Medulla oblongata (tissue), 1 donor: Measurements from ENCODE around the gene RBP3.

ENCODE experiments used
- DNase-seq: peaks from one replicate; pipeline ENCODE4 v3.0.0-alpha.2; 2015; ENCODE audit errors: extremely low spot score

The RBP3 gene

DNA sequence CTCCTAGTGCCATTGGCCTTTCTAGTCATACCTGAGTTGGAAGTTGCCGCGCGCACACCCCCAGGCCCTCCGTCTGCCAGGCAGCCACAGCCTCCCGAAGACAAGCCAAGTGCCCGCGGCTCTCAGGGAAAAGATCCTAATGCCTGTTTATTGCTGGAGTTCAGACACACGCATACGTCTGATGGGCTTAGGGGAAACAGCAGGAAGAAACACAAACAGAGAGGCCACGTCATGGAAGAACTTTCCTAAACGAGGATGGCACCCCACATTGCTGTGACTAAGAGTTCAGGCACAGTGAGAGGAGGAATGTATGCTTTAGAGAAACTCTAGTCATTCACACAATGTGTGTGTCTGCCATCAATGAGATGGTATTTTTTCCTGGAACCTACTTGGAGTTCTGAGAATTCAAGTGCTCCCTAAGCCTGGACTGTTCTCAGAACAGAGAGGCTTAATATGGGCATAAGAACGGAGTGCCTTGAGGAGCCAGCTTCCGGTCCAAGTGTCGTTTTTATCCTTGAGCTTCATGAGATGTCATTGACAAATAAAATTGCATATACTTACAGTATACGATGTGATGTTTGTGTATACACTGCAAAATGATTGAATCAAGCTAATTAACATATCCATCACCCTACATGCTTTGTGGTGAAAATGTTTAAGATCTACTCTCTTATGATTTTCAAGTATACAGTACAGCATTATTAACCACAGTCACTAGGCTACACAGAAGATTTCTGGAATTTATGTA, 11.6 kb upstream of the RBP3 start:
- no peak for DNase-seq

- DNase-seq = no peak
These were observed 10.9 kb upstream of the RBP3 start for GRCh38 chr10:47337310-47337709.

DNA sequence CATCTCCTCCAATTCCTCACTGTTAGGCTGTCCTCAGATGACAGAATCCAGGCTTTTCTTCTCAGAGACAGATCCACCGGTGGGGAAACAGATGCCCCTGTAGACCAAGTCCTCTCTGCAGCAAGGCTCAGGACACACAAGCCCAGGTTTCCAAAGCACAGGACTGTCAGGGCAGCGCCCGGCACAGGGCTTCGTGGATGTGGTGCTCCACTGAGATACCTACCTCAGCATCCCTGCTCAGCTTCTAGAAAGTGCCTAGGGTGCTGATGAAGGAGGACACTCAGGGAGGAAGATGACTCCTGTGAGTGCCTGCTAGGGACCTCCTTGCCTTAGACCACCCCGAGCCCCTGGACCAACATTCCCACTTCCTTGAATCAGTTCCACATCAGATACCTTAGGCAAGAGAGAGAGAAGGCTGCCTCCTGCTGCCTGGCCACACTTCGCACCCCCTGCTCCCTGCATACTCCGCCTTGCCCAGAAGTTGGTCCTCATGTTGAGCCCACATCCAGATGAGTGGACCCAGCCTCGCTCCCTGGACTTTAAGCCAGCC, 8.9 kb upstream of the RBP3 start:
- no peak for DNase-seq

GRCh38 chr10:47339759-47340607, 8.2 kb upstream of the RBP3 start:
- no peak for DNase-seq

- peak; percentile 44 for DNase-seq
These were observed 7.5 kb upstream of the RBP3 start for GRCh38 chr10:47340608-47341170.

DNA sequence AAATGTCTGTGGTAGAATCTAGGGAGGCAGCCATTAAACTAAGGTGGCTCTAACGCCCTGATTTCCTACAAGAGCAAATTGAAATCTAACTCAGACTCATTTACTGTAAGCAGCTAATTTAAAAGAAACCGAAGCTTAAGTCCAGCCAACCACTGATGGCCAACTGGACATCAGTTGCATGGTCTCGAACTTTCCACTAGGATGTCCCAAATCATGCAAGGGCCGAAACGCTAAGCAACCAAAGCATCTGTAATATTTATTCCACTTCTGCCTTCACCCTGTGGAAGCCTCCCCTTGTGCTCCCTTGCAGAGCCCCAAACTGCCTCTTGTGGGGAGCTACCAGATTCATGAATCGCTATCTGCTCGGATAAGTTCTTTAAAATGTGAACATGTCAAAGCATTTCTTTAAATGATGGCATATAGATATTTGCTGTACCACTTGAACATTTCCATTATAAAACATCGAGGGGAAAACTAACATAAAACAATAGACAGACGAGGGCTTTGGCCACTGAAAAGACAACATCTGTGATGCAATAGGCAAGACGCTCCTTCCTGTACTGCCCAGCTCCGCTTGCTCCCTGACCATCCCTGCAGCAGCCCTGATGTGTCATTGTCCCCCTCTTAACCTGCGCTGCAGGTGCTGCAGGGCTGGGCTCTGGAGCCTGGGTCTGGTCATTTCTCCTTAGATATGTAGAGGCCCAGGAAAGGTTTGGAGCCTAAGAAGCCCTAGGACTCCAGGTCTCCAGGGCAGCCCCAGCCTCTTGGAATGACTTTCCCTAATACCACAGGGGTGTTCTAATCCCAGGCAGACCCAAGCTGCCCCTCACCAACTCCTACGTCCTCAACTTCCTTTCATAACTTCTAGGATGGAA, 2.9 kb upstream of the RBP3 start:
- DNase-seq = no peak

- no peak for DNase-seq
These were observed 1.4 kb upstream of the RBP3 start for GRCh38 chr10:47346581-47347302.

GRCh38 chr10:47347303-47347675, 874 bp upstream of the RBP3 start:
- no peak for DNase-seq

GRCh38 chr10:47348661-47349470, 703 bp downstream of the RBP3 start:
- no peak for DNase-seq

- no peak for DNase-seq
These were observed 1.4 kb downstream of the RBP3 start for GRCh38 chr10:47349516-47349915.

DNA sequence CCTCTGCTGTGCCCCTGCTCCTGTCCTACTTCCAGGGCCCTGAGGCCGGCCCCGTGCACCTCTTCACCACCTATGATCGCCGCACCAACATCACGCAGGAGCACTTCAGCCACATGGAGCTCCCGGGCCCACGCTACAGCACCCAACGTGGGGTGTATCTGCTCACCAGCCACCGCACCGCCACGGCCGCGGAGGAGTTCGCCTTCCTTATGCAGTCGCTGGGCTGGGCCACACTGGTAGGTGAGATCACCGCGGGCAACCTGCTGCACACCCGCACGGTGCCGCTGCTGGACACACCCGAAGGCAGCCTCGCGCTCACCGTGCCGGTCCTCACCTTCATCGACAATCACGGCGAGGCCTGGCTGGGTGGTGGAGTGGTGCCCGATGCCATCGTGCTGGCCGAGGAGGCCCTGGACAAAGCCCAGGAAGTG, 1.8 kb downstream of the RBP3 start:
- no peak for DNase-seq

GRCh38 chr10:47350671-47351640, 2.8 kb downstream of the RBP3 start:
- DNase-seq = no peak

DNA sequence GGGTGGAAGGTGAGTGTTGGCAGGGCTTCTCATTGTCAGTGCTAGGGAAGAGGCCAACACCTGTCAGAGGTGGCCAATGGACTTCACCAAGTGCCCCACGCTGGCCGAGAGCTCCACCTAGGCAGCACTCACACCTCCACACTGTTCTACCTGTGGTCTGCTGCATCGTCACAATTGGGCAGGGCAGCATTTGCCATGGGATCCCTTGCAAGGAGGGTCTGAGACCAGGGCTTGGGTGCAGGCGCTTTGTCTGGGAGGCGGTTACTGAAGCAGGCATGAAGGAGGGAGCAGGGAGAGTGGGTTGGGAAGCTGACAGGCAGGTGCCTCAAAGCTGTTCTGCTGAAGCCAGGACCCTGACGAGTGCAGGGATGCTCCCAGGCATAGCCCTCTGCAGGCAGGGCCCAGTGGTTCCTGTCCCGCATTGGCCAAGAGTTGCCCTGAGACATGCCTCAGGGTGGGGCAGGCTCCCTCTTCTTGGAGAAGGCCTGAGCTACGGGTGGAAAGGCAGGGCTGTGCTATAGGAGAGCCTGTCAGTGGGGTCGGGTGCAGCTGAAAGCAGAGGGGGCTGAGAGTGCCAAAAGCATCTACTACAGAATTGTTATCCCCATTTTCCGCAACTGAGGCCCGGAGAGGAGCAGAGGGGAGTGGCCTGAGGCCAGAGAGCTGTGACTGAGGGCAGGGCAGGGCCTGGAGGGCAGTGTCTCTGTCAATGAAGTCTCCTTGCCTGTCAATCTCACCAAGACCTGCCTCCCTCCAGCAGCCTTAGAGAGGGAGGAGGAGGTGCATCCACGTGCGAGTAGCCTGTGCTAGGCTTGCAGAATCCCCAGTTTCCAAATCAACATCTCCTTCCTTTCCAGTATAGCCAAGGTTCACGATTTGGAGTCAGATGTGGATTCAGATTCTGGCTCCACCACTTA, 4.0 kb downstream of the RBP3 start:
- no peak for DNase-seq

- no peak for DNase-seq
These were observed 5.2 kb downstream of the RBP3 start for GRCh38 chr10:47353351-47353750.

GRCh38 chr10:47354165-47354564, 6.0 kb downstream of the RBP3 start:
- DNase-seq = no peak

- DNase-seq = no peak
These were observed 6.7 kb downstream of the RBP3 start for GRCh38 chr10:47354900-47355299.

DNA sequence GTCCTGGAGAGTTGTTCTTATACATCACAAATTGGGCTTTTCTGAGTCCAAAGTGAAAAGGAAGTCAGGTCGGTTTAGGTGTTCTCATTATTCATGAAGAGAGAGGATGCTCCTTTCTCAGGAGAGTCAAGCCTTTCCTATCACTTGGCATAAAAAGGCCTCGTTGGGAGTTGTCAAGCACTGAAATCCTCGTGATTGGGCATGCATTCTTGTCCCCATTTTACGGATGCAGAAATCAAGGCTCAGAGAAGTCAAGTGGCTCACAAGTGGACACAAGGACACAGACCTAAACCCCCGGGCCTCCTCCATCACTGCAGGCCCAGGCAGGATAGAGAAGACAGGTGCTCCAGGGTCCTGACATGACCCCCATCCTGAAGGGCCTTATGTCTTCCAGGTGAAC, 8.5 kb downstream of the RBP3 start:
- DNase-seq = no peak

- DNase-seq = no peak
These were observed 9.0 kb downstream of the RBP3 start for GRCh38 chr10:47357131-47357582.
